A549 (cell line): ENCODE measurements around the gene FAM78A. TPM values are rescaled to one million over a fixed set of nuclear protein-coding genes. Genes with fewer than 3 reads are reported as not detected.

Experiments used
- ATAC-seq, 2 experiments: fragments of 200-7000 bp in 1 of 2; fragments of >200 bp in 1 of 2; cut with Nextera tagmentation in 1 of 2; cut with Tn5 transposase in 1 of 2; 3 replicates each; pipeline versions ENCODE4 v1.8.0 to v1.9.1; 2018 to 2020; ENCODE audit warnings: mild to moderate bottlenecking in 1 of 2, moderate library complexity in 1 of 2
- CTCF ChIA-PET: fragments of 300-600 bp; sonication (Branson Sonifier 250); formaldehyde crosslinking; extraction: SDS; loops from one replicate; lab custom pipeline; 2021; ENCODE audit warnings: antibody characterized with exemption, inconsistent platforms; lab: Yijun Ruan, JAX
- POLR2A ChIA-PET: fragments of 350-600 bp; formaldehyde crosslinking; extraction: SDS; loops from one replicate; lab custom pipeline; 2021; ENCODE audit warnings: antibody characterized with exemption, inconsistent platforms; lab: Yijun Ruan, JAX
- DNase-seq, 2 experiments: peaks; one replicate each; pipeline versions ENCODE4 v3.0.0 to v3.0.0-alpha.2; 2011 to 2016; ENCODE audit warnings: low read depth in 1 of 2, low spot score in 1 of 2
- FAIRE-seq: peaks from 2 replicates; lab custom pipeline; 2011; peaks lifted over from hg19 to GRCh38; lab: Jason Lieb, UNC
- H3K27ac ChIP-seq, 2 experiments: fragments of >200 bp; sonication (Bioruptor Twin); formaldehyde crosslinking; 3 replicates each; pipeline ENCODE4 v1.5.1; 2016 to 2017
- H3K4me1 ChIP-seq: fragments of >200 bp; sonication (Bioruptor Twin); formaldehyde crosslinking; 3 replicates; pipeline ENCODE4 v1.6.1; 2016
- H3K4me2 ChIP-seq: fragments of >200 bp; sonication (Bioruptor Twin); formaldehyde crosslinking; 3 replicates; pipeline ENCODE4 v1.6.1; 2016
- H3K4me3 ChIP-seq: fragments of >200 bp; sonication (Bioruptor Twin); formaldehyde crosslinking; 3 replicates; pipeline ENCODE4 v1.5.1; 2016
- H3K9me3 ChIP-seq: fragments of >200 bp; sonication (Bioruptor Twin); formaldehyde crosslinking; 3 replicates; pipeline ENCODE4 v1.6.1; 2016
- BHLHE40 ChIP-seq: IDR thresholded peaks from 2 replicates; pipeline ENCODE4 v1.6.1; 2012; ENCODE audit warnings: low read depth, low read length, inconsistent platforms
- EHF ChIP-seq: fragments of 250-450 bp; sonication (Bioruptor Pico); IDR thresholded peaks from 2 replicates; pipeline ENCODE4 v1.5.0; 2020; ENCODE audit warnings: mild to moderate bottlenecking
- EHMT2 ChIP-seq: fragments of 200-600 bp; sonication (generic); IDR thresholded peaks from 2 replicates; pipeline ENCODE4 v1.6.1; 2016; ENCODE audit warnings: antibody characterized with exemption, low read depth, mild to moderate bottlenecking, moderate library complexity
- FOSL2 ChIP-seq, 2 experiments: fragments of 450-650 bp in 1 of 2; fragments of >200 bp in 1 of 2; sonication (Bioruptor Twin) in 1 of 2; formaldehyde crosslinking; IDR thresholded peaks; 2 replicates each; pipeline versions ENCODE4 v1.5.0 to v1.6.1; 2016 to 2020; ENCODE audit warnings: mild to moderate bottlenecking in 1 of 2, moderate library complexity in 1 of 2
- HDAC2 ChIP-seq: fragments of 200-600 bp; sonication (generic); IDR thresholded peaks from 2 replicates; pipeline ENCODE4 v1.6.1; 2016
- HOXA7 ChIP-seq: fragments of 250-450 bp; sonication (Bioruptor Pico); IDR thresholded peaks from 2 replicates; pipeline ENCODE4 v1.5.0; 2020; ENCODE audit warnings: mild to moderate bottlenecking, moderate library complexity
- HOXB5 ChIP-seq: fragments of 250-450 bp; sonication (Bioruptor Pico); IDR thresholded peaks from 2 replicates; pipeline ENCODE4 v1.5.0; 2020; ENCODE audit warnings: mild to moderate bottlenecking, moderate library complexity
- JUN ChIP-seq, 2 experiments: fragments of >200 bp; sonication (Bioruptor Twin); formaldehyde crosslinking; IDR thresholded peaks; 2 replicates in 1 of 2; 3 replicates in 1 of 2; pipeline ENCODE4 v1.6.1; 2016 to 2017
- MAFK ChIP-seq: fragments of 450-650 bp; IDR thresholded peaks from 2 replicates; pipeline ENCODE4 v1.6.1; 2014; ENCODE audit not compliant: partially characterized antibody
- MYC ChIP-seq: IDR thresholded peaks from 2 replicates; pipeline ENCODE4 v1.6.1; 2012; ENCODE audit warnings: mild to moderate bottlenecking, inconsistent platforms, low read length, improper control_type of control experiment, borderline replicate concordance
- PBX3 ChIP-seq: IDR thresholded peaks from 2 replicates; pipeline ENCODE4 v1.6.1; 2012
- POLR2AphosphoS2 ChIP-seq: conservative IDR thresholded peaks from 2 replicates; pipeline ENCODE4 v1.6.1; 2012; ENCODE audit warnings: low read length, improper control_type of control experiment, inconsistent platforms
- RCOR1 ChIP-seq: fragments of 150-350 bp; IDR thresholded peaks from 2 replicates; pipeline ENCODE4 v1.6.1; 2014; ENCODE audit warnings: antibody characterized with exemption, low read length, low read depth
- SMC3 ChIP-seq: fragments of >200 bp; sonication (Bioruptor Twin); formaldehyde crosslinking; IDR thresholded peaks from 3 replicates; pipeline ENCODE4 v1.6.1; 2018; ENCODE audit warnings: inconsistent platforms
- ZFP36 ChIP-seq: fragments of 450-650 bp; IDR thresholded peaks from 2 replicates; pipeline ENCODE4 v1.6.1; 2014; ENCODE audit warnings: borderline replicate concordance; ENCODE audit not compliant: partially characterized antibody
- ZNF302 ChIP-seq: fragments of 250-450 bp; sonication (Bioruptor Pico); IDR thresholded peaks from 2 replicates; pipeline ENCODE4 v1.9.0; 2021; ENCODE audit warnings: inconsistent platforms, mild to moderate bottlenecking, moderate library complexity
- WGBS: methylation state at CpG from one replicate; pipeline ENCODE4 v1.1.6; 2017; ENCODE audit errors: missing lambda C conversion rate; 5-methylcytosine and 5-hydroxymethylcytosine counted together
- polyA plus RNA-seq, 4 experiments: library from polyadenylated mRNA; depleted of rRNA in 3 of 4; stranded (reverse); fragments of >200 nt; fragmentation: RNase III in 1 of 4; extraction: RNeasy Plus Mini Kit Qiagen cat#74134 plus additional on column Dnase treatment in 1 of 4; gene quantifications; 2 replicates in 3 of 4; 3 replicates in 1 of 4; pipeline ENCODE4 v1.2.3, GENCODE V29; 2011 to 2017
- TF ChIP-seq, protein P1 (sequence below): fragments of >200 bp; sonication (Bioruptor Twin); formaldehyde crosslinking; IDR thresholded peaks from 3 replicates; pipeline ENCODE4 v1.5.1; 2016
- TF ChIP-seq, protein P2 (sequence below): fragments of 450-650 bp; IDR thresholded peaks from 2 replicates; pipeline ENCODE4 v1.6.1; 2014; ENCODE audit warnings: antibody characterized with exemption

FAM78A gene
- polyA plus RNA-seq, 2 of the 4 experiments (the other 2 are of a cell fraction): 0.44 to 0.50 TPM

- TF ChIP-seq, protein P1, sequence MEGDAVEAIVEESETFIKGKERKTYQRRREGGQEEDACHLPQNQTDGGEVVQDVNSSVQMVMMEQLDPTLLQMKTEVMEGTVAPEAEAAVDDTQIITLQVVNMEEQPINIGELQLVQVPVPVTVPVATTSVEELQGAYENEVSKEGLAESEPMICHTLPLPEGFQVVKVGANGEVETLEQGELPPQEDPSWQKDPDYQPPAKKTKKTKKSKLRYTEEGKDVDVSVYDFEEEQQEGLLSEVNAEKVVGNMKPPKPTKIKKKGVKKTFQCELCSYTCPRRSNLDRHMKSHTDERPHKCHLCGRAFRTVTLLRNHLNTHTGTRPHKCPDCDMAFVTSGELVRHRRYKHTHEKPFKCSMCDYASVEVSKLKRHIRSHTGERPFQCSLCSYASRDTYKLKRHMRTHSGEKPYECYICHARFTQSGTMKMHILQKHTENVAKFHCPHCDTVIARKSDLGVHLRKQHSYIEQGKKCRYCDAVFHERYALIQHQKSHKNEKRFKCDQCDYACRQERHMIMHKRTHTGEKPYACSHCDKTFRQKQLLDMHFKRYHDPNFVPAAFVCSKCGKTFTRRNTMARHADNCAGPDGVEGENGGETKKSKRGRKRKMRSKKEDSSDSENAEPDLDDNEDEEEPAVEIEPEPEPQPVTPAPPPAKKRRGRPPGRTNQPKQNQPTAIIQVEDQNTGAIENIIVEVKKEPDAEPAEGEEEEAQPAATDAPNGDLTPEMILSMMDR: no peak
- no peak for TF ChIP-seq EHMT2
- TF ChIP-seq SMC3: no peak
- no peak for TF ChIP-seq HDAC2
- TF ChIP-seq FOSL2 (IDR thresholded peaks at IDR 0.05): no peak
- no peak for TF ChIP-seq FOSL2 (CRISPR knock-in tag; IDR thresholded peaks at IDR 0.05)
- no peak for TF ChIP-seq ZNF302
- TF ChIP-seq MAFK: no peak
- no peak for TF ChIP-seq HOXB5
- TF ChIP-seq, all 56 proteins: peak for 0
Measured at GRCh38 chr9:131312246-131312645, 35.9 kb upstream of the FAM78A start (continued).

DNA sequence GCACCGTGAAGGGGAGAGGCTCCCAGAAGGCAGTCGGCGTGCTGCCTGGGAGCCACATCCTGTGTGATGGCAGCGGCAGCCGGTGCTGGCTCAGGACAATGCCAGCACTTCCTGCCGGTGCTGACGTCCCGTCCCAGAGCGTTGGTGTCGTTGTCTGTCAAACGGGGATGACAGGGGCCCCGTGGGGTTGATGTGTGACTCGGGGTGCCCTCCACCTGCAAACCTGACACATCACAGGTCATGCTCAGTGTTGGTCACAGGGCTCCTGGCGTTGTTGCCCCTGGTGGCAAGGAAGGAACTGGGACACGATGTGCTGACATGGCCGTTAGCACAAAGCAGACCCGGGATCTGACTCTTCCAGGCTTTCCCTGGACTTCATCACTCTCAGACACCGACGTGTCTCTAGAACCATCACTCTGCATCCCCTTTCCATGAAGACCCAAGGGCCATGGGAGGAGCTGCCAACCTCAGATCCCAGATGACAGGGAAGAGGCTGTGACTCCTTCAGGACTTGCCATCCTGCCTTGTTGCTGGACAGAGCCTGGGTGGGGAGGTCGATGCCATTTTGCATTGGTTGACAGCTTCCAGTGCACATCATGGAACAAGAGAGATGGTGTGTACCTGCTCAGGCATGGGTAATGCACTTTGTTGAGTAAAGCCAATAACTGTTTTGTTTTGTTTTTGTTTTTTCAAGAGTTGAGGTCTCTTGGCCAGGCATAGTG is 34.7 kb upstream of the FAM78A start:
- DNase-seq: peak; percentile 25 to 38
- 24% methylated on average over 17 of the region's 20 CpGs for WGBS
- Histone ChIP-seq H3K9me3 (no peaks in the 10 kb centered on the region), H3K27ac (0 out of 6 replicates have a peak overlapping the region, but pooled peaks of 1 of the 2 experiments have one; percentile 19), H3K4me1 (no peaks in the 10 kb centered on the region), H3K4me3 (no peak overlapping the region), H3K4me2 (peak overlapping the region; percentile 27; the same call in 2 of the 3 replicates)
- CTCF ChIA-PET: interaction anchor here (0.7 to 4.2 kb wide), 5 partner anchors 23 to 88 kb away, joined by 3 to 25 read pairs (median 5); no protein-coding TSS in a partner anchor
- no peak for FAIRE-seq
- TF ChIP-seq MYC: no peak
- TF ChIP-seq HOXA7 (CRISPR knock-in tag): no peak
- TF ChIP-seq PBX3: no peak
- TF ChIP-seq MAFK: peak; percentile 54
- POLR2A ChIA-PET: interaction anchor here (0.7 kb wide), 1 partner anchor 328 kb away, joined by 5 read pairs; no protein-coding TSS in a partner anchor
- ATAC-seq: peak; percentile 64 to 66; a peak in 5 of 6 replicates

DNA sequence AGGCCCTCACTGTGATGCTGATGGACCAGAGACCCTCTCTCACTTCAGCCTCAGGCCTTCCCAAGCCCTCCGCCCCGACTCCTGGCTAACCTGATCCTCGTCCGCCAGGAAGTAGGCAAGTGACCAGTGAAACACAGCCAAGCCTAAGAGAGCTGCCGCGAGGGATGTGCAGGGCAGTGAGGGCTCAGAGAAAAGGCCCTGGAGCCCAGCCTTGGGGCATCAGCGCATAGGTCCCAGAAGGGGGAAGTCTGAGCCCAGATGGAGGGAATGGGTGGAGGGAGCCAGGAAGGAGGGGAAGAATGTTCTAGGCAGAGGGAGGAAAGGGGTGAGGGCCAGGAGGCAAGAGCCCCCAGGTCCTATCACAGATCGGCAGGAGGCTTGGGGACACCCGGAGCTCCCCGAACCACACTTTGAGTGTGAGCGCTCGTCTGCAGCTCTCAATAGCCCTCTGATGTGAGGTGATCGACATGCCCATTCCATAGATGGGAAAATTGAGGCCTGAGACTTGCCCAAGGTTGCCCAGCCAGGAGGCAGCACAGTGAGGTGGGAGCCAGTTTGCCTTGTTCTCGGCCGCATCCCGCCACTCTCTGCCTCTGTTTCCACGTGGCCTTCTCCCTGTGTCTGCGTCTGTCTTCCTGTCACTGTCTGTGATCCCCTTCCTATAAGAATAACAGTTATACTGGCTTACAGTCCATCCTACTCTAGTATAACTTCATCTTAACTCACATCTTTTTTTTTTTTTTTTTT is 33.4 kb upstream of the FAM78A start:
- CTCF ChIA-PET: interaction anchor here (0.7 to 4.2 kb wide), 2 partner anchors 27 to 73 kb away, joined by 5 to 25 read pairs; no protein-coding TSS in a partner anchor
- 79% methylated on average over 17 of the region's 18 CpGs for WGBS
- no peak for DNase-seq
- no peak for FAIRE-seq
- no peaks in the 10 kb centered on the region for H3K9me3 ChIP-seq
- ATAC-seq: no peak
- H3K27ac ChIP-seq: no peak overlapping the region
- H3K4me2 ChIP-seq: no peak overlapping the region
- H3K4me3 ChIP-seq: no peak overlapping the region
- TF ChIP-seq JUN (IDR thresholded peaks at IDR 0.05) (no peak), POLR2AphosphoS2 (no peak), SMC3 (no peak), BHLHE40 (no peak), FOSL2 (IDR thresholded peaks at IDR 0.05) (no peak), FOSL2 (CRISPR knock-in tag; IDR thresholded peaks at IDR 0.05) (no peak), ZFP36 (no peak), RCOR1 (no peak), MYC (no peak), EHF (CRISPR knock-in tag) (no peak)
- TF ChIP-seq, protein P2, sequence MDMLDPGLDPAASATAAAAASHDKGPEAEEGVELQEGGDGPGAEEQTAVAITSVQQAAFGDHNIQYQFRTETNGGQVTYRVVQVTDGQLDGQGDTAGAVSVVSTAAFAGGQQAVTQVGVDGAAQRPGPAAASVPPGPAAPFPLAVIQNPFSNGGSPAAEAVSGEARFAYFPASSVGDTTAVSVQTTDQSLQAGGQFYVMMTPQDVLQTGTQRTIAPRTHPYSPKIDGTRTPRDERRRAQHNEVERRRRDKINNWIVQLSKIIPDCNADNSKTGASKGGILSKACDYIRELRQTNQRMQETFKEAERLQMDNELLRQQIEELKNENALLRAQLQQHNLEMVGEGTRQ: no peak
- TF ChIP-seq, all 56 proteins: peak for 0
- H3K4me1 ChIP-seq: no peaks in the 10 kb centered on the region
- POLR2A ChIA-PET: interaction anchor here (0.7 kb wide), 1 partner anchor 329 kb away, joined by 5 read pairs; no protein-coding TSS in a partner anchor
